Measurements from ENCODE around the gene SPEN.

Gene SPEN

DNA sequence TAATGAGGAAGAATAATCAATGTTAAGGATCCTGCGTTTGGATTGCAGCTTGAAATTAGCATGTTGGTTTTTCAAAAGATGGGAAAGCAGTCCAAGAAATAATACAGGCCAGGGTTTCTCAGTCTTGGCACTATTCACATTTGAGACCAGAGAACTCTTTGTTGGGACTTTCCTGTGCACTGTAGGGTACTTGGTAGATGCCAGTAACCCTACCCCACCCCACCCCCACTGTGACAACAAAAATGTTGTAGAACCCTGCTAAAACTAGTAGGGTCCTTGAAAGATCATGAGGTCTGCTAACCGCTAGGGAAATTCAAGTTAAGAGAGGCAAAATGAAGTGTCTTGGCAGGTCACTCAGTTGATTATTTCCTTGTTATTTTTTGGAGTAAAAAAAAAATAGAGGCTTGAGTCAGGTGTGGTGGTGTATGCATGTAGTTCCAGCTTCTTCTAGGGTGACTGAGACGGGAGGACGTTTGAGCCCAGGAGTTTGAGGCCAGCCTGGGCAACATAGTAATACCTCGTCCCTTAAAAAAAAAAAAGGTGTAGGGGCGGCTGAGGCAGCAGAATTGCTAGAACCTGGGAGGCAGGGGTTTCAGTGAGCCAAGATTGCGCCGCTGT is 53.3 kb downstream of the SPEN start:
- H4K20me1 ChIP-seq (ENCODE audit: insufficient read depth, low read length) = no peaks in the 10 kb centered on the region; the same call in 1 of the 2 replicates
- no peak overlapping the region for H2AFZ ChIP-seq (ENCODE audit: low read length)
- TF ChIP-seq EZH2 (IDR thresholded peaks at IDR 0.05; ENCODE audit: borderline replicate concordance, low read length) = no peak
- TF ChIP-seq, protein P1, sequence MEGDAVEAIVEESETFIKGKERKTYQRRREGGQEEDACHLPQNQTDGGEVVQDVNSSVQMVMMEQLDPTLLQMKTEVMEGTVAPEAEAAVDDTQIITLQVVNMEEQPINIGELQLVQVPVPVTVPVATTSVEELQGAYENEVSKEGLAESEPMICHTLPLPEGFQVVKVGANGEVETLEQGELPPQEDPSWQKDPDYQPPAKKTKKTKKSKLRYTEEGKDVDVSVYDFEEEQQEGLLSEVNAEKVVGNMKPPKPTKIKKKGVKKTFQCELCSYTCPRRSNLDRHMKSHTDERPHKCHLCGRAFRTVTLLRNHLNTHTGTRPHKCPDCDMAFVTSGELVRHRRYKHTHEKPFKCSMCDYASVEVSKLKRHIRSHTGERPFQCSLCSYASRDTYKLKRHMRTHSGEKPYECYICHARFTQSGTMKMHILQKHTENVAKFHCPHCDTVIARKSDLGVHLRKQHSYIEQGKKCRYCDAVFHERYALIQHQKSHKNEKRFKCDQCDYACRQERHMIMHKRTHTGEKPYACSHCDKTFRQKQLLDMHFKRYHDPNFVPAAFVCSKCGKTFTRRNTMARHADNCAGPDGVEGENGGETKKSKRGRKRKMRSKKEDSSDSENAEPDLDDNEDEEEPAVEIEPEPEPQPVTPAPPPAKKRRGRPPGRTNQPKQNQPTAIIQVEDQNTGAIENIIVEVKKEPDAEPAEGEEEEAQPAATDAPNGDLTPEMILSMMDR (IDR thresholded peaks at IDR 0.05; ENCODE audit: low read length) = no peak
- no peaks in the 10 kb centered on the region for H3K9me2 ChIP-seq (ENCODE audit: low read depth, low read length)
- no peak overlapping the region for H3K27ac ChIP-seq (ENCODE audit: low read depth, low read length, poor library complexity, severe bottlenecking)
- H3K4me2 ChIP-seq (ENCODE audit: low read length) = no peak overlapping the region
- H3K9me3 ChIP-seq (ENCODE audit: low read length) = no peaks in the 10 kb centered on the region
- H3F3A ChIP-seq (ENCODE audit: insufficient read depth, low read length) = no peaks in the 10 kb centered on the region
- peaks cover 92% of the 10 kb centered on the region for H3K79me2 ChIP-seq (ENCODE audit: insufficient read depth, low read length)
- H3K4me1 ChIP-seq (ENCODE audit: insufficient read depth, low read length, severe bottlenecking) = peaks cover 11% of the 10 kb centered on the region
- H3K4me3 ChIP-seq (ENCODE audit: low read depth, low read length, poor library complexity, severe bottlenecking) = no peak overlapping the region
- H3K9ac ChIP-seq (ENCODE audit: low read length) = no peak overlapping the region
- no peaks in the 10 kb centered on the region for H3K27me3 ChIP-seq (ENCODE audit: insufficient read depth, low read length)
- peaks cover 14% of the 10 kb centered on the region; the same call in 1 of the 2 replicates for H3K36me3 ChIP-seq (ENCODE audit: insufficient read depth, low read length)

GRCh38 chr1:15902882-15903281 is 55.4 kb downstream of the SPEN start:
- Histone ChIP-seq H3K36me3 (ENCODE audit: insufficient read depth, low read length) (peaks cover 21% of the 10 kb centered on the region; the same call in 1 of the 2 replicates), H4K20me1 (ENCODE audit: insufficient read depth, low read length) (no peaks in the 10 kb centered on the region; the same call in 1 of the 2 replicates), H2AFZ (ENCODE audit: low read length) (no peak overlapping the region), H3K79me2 (ENCODE audit: insufficient read depth, low read length) (peaks cover 93% of the 10 kb centered on the region), H3K9ac (ENCODE audit: low read length) (no peak overlapping the region), H3K4me2 (ENCODE audit: low read length) (no peak overlapping the region), H3K9me2 (ENCODE audit: low read depth, low read length) (no peaks in the 10 kb centered on the region), H3K4me3 (ENCODE audit: low read depth, low read length, poor library complexity, severe bottlenecking) (no peak overlapping the region), H3F3A (ENCODE audit: insufficient read depth, low read length) (no peaks in the 10 kb centered on the region), H3K9me3 (ENCODE audit: low read length) (no peaks in the 10 kb centered on the region), H3K27ac (ENCODE audit: low read depth, low read length, poor library complexity, severe bottlenecking) (no peak overlapping the region), H3K4me1 (ENCODE audit: insufficient read depth, low read length, severe bottlenecking) (peaks cover 11% of the 10 kb centered on the region), H3K27me3 (ENCODE audit: insufficient read depth, low read length) (no peaks in the 10 kb centered on the region)
- TF ChIP-seq, protein P1 (IDR thresholded peaks at IDR 0.05; ENCODE audit: low read length) = no peak
- no peak for TF ChIP-seq EZH2 (IDR thresholded peaks at IDR 0.05; ENCODE audit: borderline replicate concordance, low read length)

GRCh38 chr1:15908597-15908996 is 61.1 kb downstream of the SPEN start:
- Histone ChIP-seq H3K27me3 (ENCODE audit: insufficient read depth, low read length) (no peaks in the 10 kb centered on the region), H2AFZ (ENCODE audit: low read length) (no peak overlapping the region), H3K4me2 (ENCODE audit: low read length) (no peak overlapping the region), H3K9ac (ENCODE audit: low read length) (no peak overlapping the region), H3K27ac (ENCODE audit: low read depth, low read length, poor library complexity, severe bottlenecking) (no peak overlapping the region), H3K36me3 (ENCODE audit: insufficient read depth, low read length) (peaks cover 65% of the 10 kb centered on the region), H3K4me1 (ENCODE audit: insufficient read depth, low read length, severe bottlenecking) (no peaks in the 10 kb centered on the region), H3K4me3 (ENCODE audit: low read depth, low read length, poor library complexity, severe bottlenecking) (no peak overlapping the region), H3F3A (ENCODE audit: insufficient read depth, low read length) (0 out of 2 replicates have a peak, but pooled peaks cover 3% of the 10 kb centered on the region), H4K20me1 (ENCODE audit: insufficient read depth, low read length) (0 out of 2 replicates have a peak, but pooled peaks cover 3% of the 10 kb centered on the region), H3K79me2 (ENCODE audit: insufficient read depth, low read length) (peaks cover 70% of the 10 kb centered on the region), H3K9me2 (ENCODE audit: low read depth, low read length) (no peaks in the 10 kb centered on the region), H3K9me3 (ENCODE audit: low read length) (no peaks in the 10 kb centered on the region)
- TF ChIP-seq, protein P1 (IDR thresholded peaks at IDR 0.05; ENCODE audit: low read length) = no peak
- no peak for TF ChIP-seq EZH2 (IDR thresholded peaks at IDR 0.05; ENCODE audit: borderline replicate concordance, low read length)
